GM12878 (cell line): ENCODE measurements around the gene SPATA18. TPM values are rescaled to one million over a fixed set of nuclear protein-coding genes. Genes with fewer than 3 reads are reported as not detected.

Source experiments
- ATAC-seq: fragments of 200-7000 bp; cut with Tn5 transposase; 3 replicates; pipeline ENCODE4 v1.9.1; 2020; ENCODE audit warnings: mild to moderate bottlenecking, moderate library complexity
- BruUV-seq: library from RNA; stranded (reverse); fragments of 400-500 nt; replicated peaks from 2 replicates; lab custom pipeline; 2021; lab: Mats Ljungman, UMichigan
- CTCF ChIA-PET: fragments of 300-600 bp; sonication (Branson Sonifier 250); formaldehyde crosslinking; extraction: SDS; loops from one replicate; lab custom pipeline; 2021; ENCODE audit warnings: inconsistent platforms; lab: Yijun Ruan, JAX
- POLR2A ChIA-PET: fragments of 350-600 bp; formaldehyde crosslinking; extraction: SDS; loops from one replicate; lab custom pipeline; 2021; ENCODE audit warnings: inconsistent platforms; lab: Charles Lee
- RAD21 ChIA-PET: fragments of 300-600 bp; sonication (Branson Sonifier 250); formaldehyde crosslinking; loops from one replicate; lab custom pipeline; 2023; ENCODE audit warnings: antibody characterized with exemption; ENCODE audit not compliant: unreplicated experiment; lab: Charles Lee
- SMC1A ChIA-PET: fragments of 300-600 bp; sonication (Branson Sonifier 250); formaldehyde crosslinking; loops from one replicate; lab custom pipeline; 2023; ENCODE audit not compliant: unreplicated experiment, uncharacterized antibody; lab: Charles Lee
- DNase-seq: peaks from one replicate; pipeline ENCODE4 v3.0.0-alpha.2; 2011; ENCODE audit warnings: low read depth, low spot score
- FAIRE-seq: peaks from 3 replicates; lab custom pipeline; 2011; peaks lifted over from hg19 to GRCh38; lab: Jason Lieb, UNC
- H2AFZ ChIP-seq: 2 replicates; pipeline ENCODE4 v1.6.0; 2011; ENCODE audit warnings: low read depth, low read length, control low read depth; ENCODE audit not compliant: control insufficient read depth
- H3K27ac ChIP-seq: 2 replicates; pipeline ENCODE4 v1.5.1; 2011; ENCODE audit warnings: control low read depth; ENCODE audit not compliant: control insufficient read depth, insufficient read depth
- H3K27me3 ChIP-seq, 2 experiments: replicated peaks in 1 of 2; 2 replicates each; pipeline versions ENCODE4 v1.6.0 to v1.6.1; 2011; ENCODE audit warnings: low read length in 1 of 2; ENCODE audit not compliant: control insufficient read depth in 2 of 2, insufficient read depth in 2 of 2
- H3K36me3 ChIP-seq, 2 experiments: 2 replicates each; pipeline ENCODE4 v1.5.1; 2011; ENCODE audit warnings: low read length in 1 of 2; ENCODE audit not compliant: control insufficient read depth in 2 of 2, insufficient read depth in 2 of 2
- H3K4me1 ChIP-seq: 2 replicates; pipeline ENCODE4 v1.6.1; 2011; ENCODE audit warnings: mild to moderate bottlenecking, low read length, moderate library complexity, mixed read lengths; ENCODE audit not compliant: control insufficient read depth, insufficient read depth
- H3K4me2 ChIP-seq: 2 replicates; pipeline ENCODE4 v1.6.0; 2011; ENCODE audit warnings: control low read depth; ENCODE audit not compliant: control insufficient read depth, insufficient read depth
- H3K4me3 ChIP-seq: fragments of 200-600 bp; sonication (generic); 2 replicates; pipeline ENCODE4 v1.5.1; 2016
- H3K79me2 ChIP-seq: 2 replicates; pipeline ENCODE4 v1.6.0; 2011; ENCODE audit warnings: low read length; ENCODE audit not compliant: control insufficient read depth, insufficient read depth
- H3K9ac ChIP-seq: 2 replicates; pipeline ENCODE4 v1.8.0; 2011; ENCODE audit warnings: low read length, control low read depth, mixed read lengths; ENCODE audit not compliant: control insufficient read depth, insufficient read depth
- H3K9me3 ChIP-seq: replicated peaks from 3 replicates; pipeline ENCODE4 v1.5.1; 2011; ENCODE audit warnings: mild to moderate bottlenecking, low read length; ENCODE audit not compliant: control insufficient read depth, insufficient read depth
- H4K20me1 ChIP-seq: 2 replicates; pipeline ENCODE4 v1.6.0; 2011; ENCODE audit not compliant: control insufficient read depth, insufficient read depth
- DPF2 ChIP-seq: fragments of 450-650 bp; IDR thresholded peaks from 2 replicates; pipeline ENCODE4 v1.6.1; 2017; ENCODE audit warnings: mild to moderate bottlenecking
- EED ChIP-seq: sonication (generic); IDR thresholded peaks from 2 replicates; pipeline ENCODE4 v1.6.1; 2016; ENCODE audit warnings: antibody characterized with exemption, low read depth
- FOS ChIP-seq: IDR thresholded peaks from 3 replicates; pipeline ENCODE4 v1.6.1; 2011; ENCODE audit warnings: borderline replicate concordance; ENCODE audit not compliant: insufficient read length; ENCODE audit errors: extremely low read depth
- FOXK2 ChIP-seq: fragments of 450-650 bp; IDR thresholded peaks from 2 replicates; pipeline ENCODE4 v1.6.1; 2017; ENCODE audit warnings: mild to moderate bottlenecking, moderate library complexity
- HSF1 ChIP-seq: fragments of 150-350 bp; IDR thresholded peaks from 2 replicates; pipeline ENCODE4 v1.6.1; 2014; ENCODE audit warnings: mild to moderate bottlenecking, low read depth, low read length
- MTA2 ChIP-seq: fragments of 450-650 bp; IDR thresholded peaks from 2 replicates; pipeline ENCODE4 v1.6.1; 2016; ENCODE audit warnings: low read depth, mild to moderate bottlenecking, moderate library complexity
- MYB ChIP-seq: fragments of 150-350 bp; IDR thresholded peaks from 2 replicates; pipeline ENCODE4 v1.6.1; 2014; ENCODE audit warnings: mild to moderate bottlenecking, low read depth, low read length, borderline replicate concordance
- POLR2A ChIP-seq: IDR thresholded peaks from 2 replicates; pipeline ENCODE4 v1.6.1; 2011; ENCODE audit warnings: low read depth, mild to moderate bottlenecking, low read length
- POU2F2 ChIP-seq: IDR thresholded peaks from 3 replicates; pipeline ENCODE4 v1.6.1; 2011; ENCODE audit warnings: low read depth, mild to moderate bottlenecking, low read length, borderline replicate concordance
- RCOR1 ChIP-seq: conservative IDR thresholded peaks from 2 replicates; pipeline ENCODE4 v1.6.1; 2012; ENCODE audit warnings: low read depth, low read length, improper control_type of control experiment
- RELA ChIP-seq: fragments of 450-650 bp; IDR thresholded peaks from 2 replicates; pipeline ENCODE4 v1.8.0; 2014; ENCODE audit warnings: borderline replicate concordance; ENCODE audit not compliant: partially characterized antibody
- SMAD5 ChIP-seq: IDR thresholded peaks from 2 replicates; pipeline ENCODE4 v1.6.1; 2016; ENCODE audit warnings: antibody characterized with exemption, low read depth
- USF2 ChIP-seq: IDR thresholded peaks from 2 replicates; pipeline ENCODE4 v1.6.1; 2011; ENCODE audit warnings: low read depth, low read length, improper control_type of control experiment, borderline replicate concordance
- WRNIP1 ChIP-seq: IDR thresholded peaks from 2 replicates; pipeline ENCODE4 v1.6.1; 2011; ENCODE audit warnings: low read depth, low read length, improper control_type of control experiment, borderline replicate concordance
- in situ Hi-C: fragments of 300-500 bp; cut with MboI; formaldehyde crosslinking; loops from 9 replicates; pipeline ENCODE4 v1.14.3; 2018; ENCODE audit warnings: mixed read lengths
- intact Hi-C: fragments of 100-400 bp; cut with micrococcal nuclease; formaldehyde crosslinking; loops from one replicate; pipeline ENCODE4 v1.14.2; 2022; ENCODE audit not compliant: unreplicated experiment
- polyA plus RNA-seq, 11 experiments: library from polyadenylated mRNA; depleted of rRNA in 4 of 11; unstranded in 6 of 11; stranded (reverse) in 5 of 11; fragments of >200 nt; fragmentation: Nextera tagmentation in 4 of 11; fragmentation: Illumina TruSeq in 1 of 11; extraction: Ambion mirVana in 4 of 11; extraction: Trizol in 1 of 11; gene quantifications; 1 replicate in 1 of 11; 2 replicates in 10 of 11; pipeline versions ENCODE4 v1.2.1 to v1.2.3, GENCODE V29; 2011 to 2016; ENCODE audit warnings: inconsistent platforms in 2 of 11, missing spikeins in 2 of 11, low read depth in 1 of 11
- total RNA-seq, 4 experiments: library from RNA; depleted of rRNA in 3 of 4; stranded (reverse); fragments of >200 nt in 3 of 4; fragmentation: Illumina TruSeq in 1 of 4; extraction: Trizol in 1 of 4; gene quantifications; 2 replicates each; pipeline versions ENCODE4 v1.2.1 to v1.2.3, GENCODE V29; 2013 to 2021
- TF ChIP-seq, protein P1 (sequence below): fragments of 450-650 bp; IDR thresholded peaks from 2 replicates; pipeline ENCODE4 v1.6.1; 2017; ENCODE audit warnings: mild to moderate bottlenecking, moderate library complexity

SPATA18 gene
- total and polyA plus RNA-seq, 10 of the 15 experiments (the other 5 are each of a cell fraction or from before 2014, with no cell fraction given), result 0.39 to 4.5 (median 1.9) TPM

DNA sequence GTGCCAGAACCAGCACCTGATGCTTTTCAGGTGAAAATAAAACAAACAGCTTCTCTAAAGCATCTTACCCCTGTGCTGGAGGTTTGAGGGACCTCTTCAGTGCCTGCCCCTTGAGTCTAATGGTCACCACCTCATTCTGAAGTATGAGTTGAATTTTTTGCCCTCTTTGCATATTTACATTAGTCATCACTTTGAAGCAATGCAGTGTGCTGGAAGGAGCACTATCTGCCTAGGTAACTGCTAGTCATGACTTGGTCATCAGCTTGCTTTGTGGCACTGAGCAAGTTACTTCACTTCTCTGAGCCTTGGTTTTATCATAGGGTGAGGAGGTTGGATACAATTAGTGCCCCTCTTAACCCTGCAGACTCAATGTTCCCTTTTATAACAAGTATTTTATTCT lies 44.9 kb downstream of the SPATA18 start:
- Histone ChIP-seq H3K9ac (no peak overlapping the region), H3K36me3 (no peaks in the 10 kb centered on the region), H3K27me3 (no peaks in the 10 kb centered on the region), H3K4me3 (no peak overlapping the region), H3K9me3 (no peaks in the 10 kb centered on the region), H3K4me1 (no peaks in the 10 kb centered on the region), H3K79me2 (no peaks in the 10 kb centered on the region), H3K4me2 (no peak overlapping the region), H2AFZ (no peak overlapping the region), H4K20me1 (no peaks in the 10 kb centered on the region), H3K27ac (no peak overlapping the region)
- in situ Hi-C loops (no loop called here), intact Hi-C loops (no loop called here)
- BruUV-seq, result no TSS peak
- ChIA-PET SMC1A (interaction anchor here (1.9 kb wide), 1 partner anchor 10 kb away, joined by 6 read pairs; no protein-coding TSS in a partner anchor), CTCF (no interaction called here), POLR2A (no interaction called here), RAD21 (no interaction called here)
- TF ChIP-seq MYB (no peak), FOS (no peak), FOXK2 (no peak), MTA2 (no peak), WRNIP1 (no peak), RCOR1 (no peak), RELA (no peak), POLR2A (no peak), EED (no peak), USF2 (no peak), DPF2 (no peak), SMAD5 (no peak), POU2F2 (no peak), HSF1 (no peak)
- TF ChIP-seq, protein P1, sequence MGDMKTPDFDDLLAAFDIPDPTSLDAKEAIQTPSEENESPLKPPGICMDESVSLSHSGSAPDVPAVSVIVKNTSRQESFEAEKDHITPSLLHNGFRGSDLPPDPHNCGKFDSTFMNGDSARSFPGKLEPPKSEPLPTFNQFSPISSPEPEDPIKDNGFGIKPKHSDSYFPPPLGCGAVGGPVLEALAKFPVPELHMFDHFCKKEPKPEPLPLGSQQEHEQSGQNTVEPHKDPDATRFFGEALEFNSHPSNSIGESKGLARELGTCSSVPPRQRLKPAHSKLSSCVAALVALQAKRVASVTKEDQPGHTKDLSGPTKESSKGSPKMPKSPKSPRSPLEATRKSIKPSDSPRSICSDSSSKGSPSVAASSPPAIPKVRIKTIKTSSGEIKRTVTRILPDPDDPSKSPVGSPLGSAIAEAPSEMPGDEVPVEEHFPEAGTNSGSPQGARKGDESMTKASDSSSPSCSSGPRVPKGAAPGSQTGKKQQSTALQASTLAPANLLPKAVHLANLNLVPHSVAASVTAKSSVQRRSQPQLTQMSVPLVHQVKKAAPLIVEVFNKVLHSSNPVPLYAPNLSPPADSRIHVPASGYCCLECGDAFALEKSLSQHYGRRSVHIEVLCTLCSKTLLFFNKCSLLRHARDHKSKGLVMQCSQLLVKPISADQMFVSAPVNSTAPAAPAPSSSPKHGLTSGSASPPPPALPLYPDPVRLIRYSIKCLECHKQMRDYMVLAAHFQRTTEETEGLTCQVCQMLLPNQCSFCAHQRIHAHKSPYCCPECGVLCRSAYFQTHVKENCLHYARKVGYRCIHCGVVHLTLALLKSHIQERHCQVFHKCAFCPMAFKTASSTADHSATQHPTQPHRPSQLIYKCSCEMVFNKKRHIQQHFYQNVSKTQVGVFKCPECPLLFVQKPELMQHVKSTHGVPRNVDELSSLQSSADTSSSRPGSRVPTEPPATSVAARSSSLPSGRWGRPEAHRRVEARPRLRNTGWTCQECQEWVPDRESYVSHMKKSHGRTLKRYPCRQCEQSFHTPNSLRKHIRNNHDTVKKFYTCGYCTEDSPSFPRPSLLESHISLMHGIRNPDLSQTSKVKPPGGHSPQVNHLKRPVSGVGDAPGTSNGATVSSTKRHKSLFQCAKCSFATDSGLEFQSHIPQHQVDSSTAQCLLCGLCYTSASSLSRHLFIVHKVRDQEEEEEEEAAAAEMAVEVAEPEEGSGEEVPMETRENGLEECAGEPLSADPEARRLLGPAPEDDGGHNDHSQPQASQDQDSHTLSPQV, result no peak
- no peak for DNase-seq
- ATAC-seq, result no peak
- no peak for FAIRE-seq
